GM23338 (cell line): ENCODE measurements around the gene RRP12.
"Not testable (repeated sequence)": the region's sequence is repeated elsewhere in the genome, so short reads cannot be mapped to it uniquely, and the experiment has no call there.

Source experiments
- CTCF ChIP-seq, 2 experiments: fragments of 200-600 bp in 1 of 2; sonication (generic) in 1 of 2; conservative IDR thresholded peaks; 2 replicates each; pipeline versions ENCODE4 v1.5.1 to v1.6.1; 2016 to 2017; ENCODE audit warnings: antibody characterized with exemption in 2 of 2, low read depth in 2 of 2, mild to moderate bottlenecking in 2 of 2, moderate library complexity in 1 of 2
- POLR2AphosphoS5 ChIP-seq: IDR thresholded peaks from 2 replicates; pipeline ENCODE4 v1.6.1; 2016; ENCODE audit warnings: antibody characterized with exemption, low read depth

DNA sequence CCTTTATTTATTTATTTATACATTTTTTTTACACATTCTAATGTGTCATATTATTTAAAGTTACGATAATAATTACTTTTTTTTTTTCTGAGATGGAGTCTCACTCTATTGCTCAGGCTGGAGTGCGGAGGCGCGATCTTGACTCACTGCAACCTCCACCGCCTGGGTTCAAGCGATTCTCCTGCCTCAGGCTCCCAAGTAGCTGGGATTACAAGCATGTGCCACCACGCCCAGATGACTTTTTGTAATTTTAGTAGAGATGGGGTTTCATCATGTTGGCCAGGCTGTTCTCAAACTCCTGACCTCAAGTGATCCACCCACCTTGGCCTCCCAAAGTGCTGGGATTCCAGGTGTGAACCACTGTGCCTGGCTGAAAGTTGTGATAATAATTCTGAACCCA lies 5.3 kb upstream of the RRP12 start:
- not testable (repeated sequence) for TF ChIP-seq CTCF (conservative IDR thresholded peaks at IDR 0.05; ENCODE audit: low read depth in 2 of 2); POLR2AphosphoS5
